ENCODE data around the gene SLC12A7. TPM values are rescaled to one million over a fixed set of nuclear protein-coding genes. Genes with fewer than 3 reads are reported as not detected.

Gene SLC12A7
- total and polyA plus RNA-seq, 7 donors, result 2.3 to 22.0 (median 4.5) TPM

DNA sequence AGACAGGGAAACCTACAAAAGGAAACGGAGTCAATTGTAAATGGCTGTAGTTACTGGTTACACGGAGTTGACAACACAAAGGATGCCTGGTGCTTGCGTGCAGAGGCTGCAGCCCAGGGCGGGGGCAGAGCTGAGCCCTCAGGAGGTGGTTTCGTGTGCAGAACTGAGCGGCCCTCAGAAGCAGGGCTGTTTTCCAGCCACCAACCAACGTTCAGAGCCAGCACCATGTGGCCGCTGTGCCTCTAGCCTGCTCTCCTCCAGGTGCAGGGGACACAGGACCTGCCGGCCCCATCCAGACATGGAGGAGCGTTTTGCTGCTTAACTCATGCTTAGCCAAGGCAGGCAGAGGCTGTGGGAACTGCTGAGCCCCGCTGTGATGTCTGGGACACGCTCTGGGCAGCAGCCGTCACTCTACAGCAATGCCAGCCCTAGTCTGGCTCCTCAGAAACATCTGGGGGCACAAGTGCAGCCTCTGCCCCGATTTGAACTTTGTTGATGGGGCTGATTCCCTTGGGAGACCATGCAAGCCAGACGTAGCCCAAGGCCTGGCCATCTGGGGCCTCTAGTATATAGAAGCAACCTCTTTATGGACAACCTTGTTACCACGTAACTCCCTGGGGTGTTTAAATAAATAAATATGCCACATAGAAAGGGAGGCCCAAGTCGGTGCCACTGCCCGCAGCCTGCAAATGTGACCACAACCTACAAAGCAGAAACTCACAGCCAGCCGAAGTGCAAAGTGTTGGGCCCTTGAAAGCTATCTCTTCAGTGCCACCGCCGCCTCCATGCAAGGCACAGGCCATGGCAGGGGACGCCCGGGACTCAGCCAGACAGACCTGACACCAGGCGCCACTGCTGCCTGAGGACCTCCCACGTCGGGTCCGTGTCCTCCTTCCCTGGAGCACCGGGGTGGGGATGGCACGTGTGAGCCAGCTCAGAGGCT is 61.2 kb downstream of the SLC12A7 start:
- WGBS, 3 donors, result 50 to 64% (median 57%) methylated on average over 29 of the region's 29 CpGs
- peak; percentile 10 to 38 for DNase-seq
- no peak overlapping the region for H3K4me3 ChIP-seq
- H3K36me3 ChIP-seq (ENCODE audit: insufficient read depth in 1 of 2, low read depth in 1 of 2), result no peaks in the 10 kb centered on the region
- intact Hi-C loops (cut with DNase I), result no loop called here
- H3K9me3 ChIP-seq, result no peaks in the 10 kb centered on the region
- TF ChIP-seq, protein P1, sequence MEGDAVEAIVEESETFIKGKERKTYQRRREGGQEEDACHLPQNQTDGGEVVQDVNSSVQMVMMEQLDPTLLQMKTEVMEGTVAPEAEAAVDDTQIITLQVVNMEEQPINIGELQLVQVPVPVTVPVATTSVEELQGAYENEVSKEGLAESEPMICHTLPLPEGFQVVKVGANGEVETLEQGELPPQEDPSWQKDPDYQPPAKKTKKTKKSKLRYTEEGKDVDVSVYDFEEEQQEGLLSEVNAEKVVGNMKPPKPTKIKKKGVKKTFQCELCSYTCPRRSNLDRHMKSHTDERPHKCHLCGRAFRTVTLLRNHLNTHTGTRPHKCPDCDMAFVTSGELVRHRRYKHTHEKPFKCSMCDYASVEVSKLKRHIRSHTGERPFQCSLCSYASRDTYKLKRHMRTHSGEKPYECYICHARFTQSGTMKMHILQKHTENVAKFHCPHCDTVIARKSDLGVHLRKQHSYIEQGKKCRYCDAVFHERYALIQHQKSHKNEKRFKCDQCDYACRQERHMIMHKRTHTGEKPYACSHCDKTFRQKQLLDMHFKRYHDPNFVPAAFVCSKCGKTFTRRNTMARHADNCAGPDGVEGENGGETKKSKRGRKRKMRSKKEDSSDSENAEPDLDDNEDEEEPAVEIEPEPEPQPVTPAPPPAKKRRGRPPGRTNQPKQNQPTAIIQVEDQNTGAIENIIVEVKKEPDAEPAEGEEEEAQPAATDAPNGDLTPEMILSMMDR (IDR thresholded peaks at IDR 0.05), result no peak
- no peaks in the 10 kb centered on the region for H3K4me1 ChIP-seq
- H3K27ac ChIP-seq, result no peak overlapping the region
- peaks cover 0 to 27% (median 0%) of the 10 kb centered on the region in 3 donors for H3K27me3 ChIP-seq (ENCODE audit: insufficient read depth in 3 of 3, low read length in 2 of 3)
- ATAC-seq, result no peak

DNA sequence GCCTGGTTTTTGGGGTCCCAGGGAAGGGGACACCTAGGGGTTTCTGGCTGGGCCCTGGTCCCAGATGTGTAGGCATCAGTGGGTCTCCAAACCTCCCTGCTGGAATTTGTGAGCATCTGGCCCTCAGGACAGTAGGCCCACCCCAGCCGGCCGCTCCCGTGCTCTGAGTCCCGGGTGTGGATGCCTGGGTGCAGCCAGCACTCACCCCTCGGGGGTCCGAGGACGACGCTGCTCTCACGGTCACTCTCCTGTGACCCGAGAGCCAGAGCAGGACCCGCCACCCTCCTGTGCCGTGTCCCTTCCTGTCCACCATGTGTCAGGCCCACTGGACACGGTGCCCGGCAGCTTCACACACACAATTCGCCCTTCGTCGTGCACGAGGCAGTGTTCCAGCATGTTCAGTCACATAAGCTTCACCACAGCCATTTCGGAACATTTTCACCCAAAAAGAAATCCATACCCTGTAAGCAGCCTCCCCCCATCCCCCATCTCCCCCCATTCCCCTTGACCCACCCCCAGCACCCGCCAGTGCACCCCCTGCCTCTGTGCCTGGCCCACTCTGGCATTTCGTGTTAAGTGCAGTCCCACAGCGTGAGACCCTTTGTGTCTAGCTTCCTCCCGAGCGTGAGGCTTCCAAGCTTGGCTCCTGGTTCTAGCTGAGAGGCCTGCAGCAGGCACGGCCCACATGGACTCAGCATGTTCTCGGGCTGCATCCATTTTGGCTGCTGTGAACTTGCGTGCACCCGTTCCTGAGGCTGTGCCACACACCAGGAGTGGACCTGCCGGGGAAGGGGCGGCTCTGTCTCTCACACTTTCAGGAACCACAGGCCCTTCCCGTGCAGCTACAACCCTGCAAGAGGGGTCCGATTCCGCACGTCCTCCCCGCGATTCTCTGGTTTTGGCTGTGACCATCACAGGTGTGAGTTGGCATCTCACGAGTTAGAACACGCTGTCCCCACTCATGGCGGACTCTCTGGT is 62.7 kb downstream of the SLC12A7 start:
- H3K4me1 ChIP-seq, result no peaks in the 10 kb centered on the region
- ATAC-seq (no peak), DNase-seq (peak; percentile 12 to 33)
- no peak overlapping the region for H3K4me3 ChIP-seq
- WGBS, 3 donors, result 88 to 89% (median 89%) methylated on average over 38 to 39 of the region's 39 CpGs
- H3K27me3 ChIP-seq (ENCODE audit: insufficient read depth in 3 of 3, low read length in 2 of 3), result peaks cover 0 to 27% (median 0%) of the 10 kb centered on the region in 3 donors
- no peak overlapping the region for H3K27ac ChIP-seq
- intact Hi-C loops (cut with DNase I), result no loop called here
- TF ChIP-seq, protein P1 (IDR thresholded peaks at IDR 0.05), result no peak
- no peaks in the 10 kb centered on the region for H3K9me3 ChIP-seq
- H3K36me3 ChIP-seq (ENCODE audit: insufficient read depth in 1 of 2, low read depth in 1 of 2), result no peaks in the 10 kb centered on the region

DNA sequence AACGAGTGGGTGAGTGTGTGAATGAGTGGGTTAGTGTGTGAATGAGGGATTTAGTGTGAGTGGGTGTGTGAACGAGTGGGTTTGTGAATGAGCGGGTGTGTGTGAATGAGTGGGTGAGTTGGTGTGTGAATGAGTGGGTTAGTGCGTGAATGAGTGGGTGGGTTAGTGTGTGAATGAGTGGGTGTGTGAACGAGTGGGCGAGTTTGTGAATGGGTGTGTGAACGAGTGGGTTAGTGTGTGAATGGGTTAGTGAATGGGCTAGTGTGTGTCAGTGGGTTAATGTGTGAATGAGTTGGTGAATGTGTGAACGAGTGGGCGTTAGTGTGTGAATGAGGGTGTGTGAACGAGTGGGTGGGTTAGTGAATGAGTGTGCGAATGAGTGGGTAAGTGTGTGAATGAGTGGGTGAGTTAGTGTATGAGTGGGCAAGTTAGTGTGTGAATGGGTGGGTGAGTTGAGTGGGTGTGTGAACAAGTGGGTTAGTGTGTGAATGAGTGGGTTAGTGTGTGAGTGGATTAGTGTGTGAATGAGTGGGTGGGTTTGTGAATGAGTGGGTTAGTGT is 63.6 kb downstream of the SLC12A7 start:
- Histone ChIP-seq H3K36me3 (ENCODE audit: insufficient read depth in 1 of 2, low read depth in 1 of 2) (no peaks in the 10 kb centered on the region), H3K27me3 (ENCODE audit: insufficient read depth in 3 of 3, low read length in 2 of 3) (peaks cover 0 to 27% (median 0%) of the 10 kb centered on the region in 3 donors), H3K27ac (no peak overlapping the region), H3K4me1 (no peaks in the 10 kb centered on the region), H3K9me3 (no peaks in the 10 kb centered on the region), H3K4me3 (no peak overlapping the region)
- 91 to 92% (median 91%) methylated on average over 11 of the region's 11 CpGs for WGBS, 3 donors
- DNase-seq, result no peak
- intact Hi-C loops (cut with DNase I), result no loop called here
- ATAC-seq, result no peak
- TF ChIP-seq, protein P1 (IDR thresholded peaks at IDR 0.05), result no peak

DNA sequence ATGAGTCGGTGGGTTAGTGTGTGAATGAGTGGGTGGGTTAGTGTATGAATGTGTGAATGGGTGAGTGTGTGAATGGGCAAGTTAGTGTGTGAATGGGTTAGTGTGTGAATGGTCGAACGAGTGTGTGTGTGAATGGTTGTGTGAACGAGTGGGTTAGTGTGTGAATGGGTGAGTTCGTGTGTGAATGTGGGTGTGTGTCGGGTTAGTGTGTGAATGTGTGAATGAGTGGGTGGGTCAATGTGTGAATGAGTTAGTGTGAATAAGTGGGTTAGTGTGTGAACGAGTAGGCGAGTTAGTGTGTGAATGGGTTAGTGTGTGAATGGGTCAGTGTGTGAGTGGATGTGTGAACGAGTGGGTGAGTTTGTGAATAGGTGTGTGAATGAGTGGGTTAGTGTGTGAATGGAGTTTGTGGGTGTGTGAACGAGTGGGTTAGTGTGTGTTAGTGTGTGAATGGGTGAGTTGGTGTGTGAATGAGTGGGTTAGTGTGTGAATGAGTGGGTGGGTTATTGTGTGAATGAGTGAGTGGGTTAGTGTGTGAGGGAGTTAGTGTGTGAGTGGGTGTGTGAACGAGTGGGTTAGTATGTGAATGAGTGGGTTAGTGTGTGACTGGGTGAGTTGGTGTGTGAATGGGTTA is 64.4 kb downstream of the SLC12A7 start:
- no peaks in the 10 kb centered on the region for H3K4me1 ChIP-seq
- DNase-seq, result no peak
- H3K36me3 ChIP-seq (ENCODE audit: insufficient read depth in 1 of 2, low read depth in 1 of 2), result no peaks in the 10 kb centered on the region
- TF ChIP-seq, protein P1 (IDR thresholded peaks at IDR 0.05), result no peak
- no peak overlapping the region for H3K4me3 ChIP-seq
- intact Hi-C loops (cut with DNase I), result no loop called here
- no peak overlapping the region for H3K27ac ChIP-seq
- ATAC-seq, result no peak
- H3K27me3 ChIP-seq (ENCODE audit: insufficient read depth in 3 of 3, low read length in 2 of 3), result peaks cover 0 to 19% (median 0%) of the 10 kb centered on the region in 3 donors
- 89 to 94% (median 91%) methylated on average over 11 of the region's 11 CpGs for WGBS, 3 donors
- H3K9me3 ChIP-seq, result no peaks in the 10 kb centered on the region
